DND-41 (cell line): ENCODE measurements around the gene KLF15.

Source experiments
- EZH2 ChIP-seq: IDR thresholded peaks from 3 replicates; pipeline ENCODE4 v1.6.1; 2012; ENCODE audit warnings: borderline replicate concordance, low read depth, mild to moderate bottlenecking, moderate library complexity, low read length, inconsistent platforms; ENCODE audit not compliant: severe bottlenecking
- TF ChIP-seq, protein P1 (sequence below): IDR thresholded peaks from 2 replicates; pipeline ENCODE4 v1.5.1; 2012; ENCODE audit warnings: borderline replicate concordance, low read length, moderate library complexity, mild to moderate bottlenecking; ENCODE audit not compliant: poor library complexity, severe bottlenecking; ENCODE audit errors: extremely low read depth

DNA sequence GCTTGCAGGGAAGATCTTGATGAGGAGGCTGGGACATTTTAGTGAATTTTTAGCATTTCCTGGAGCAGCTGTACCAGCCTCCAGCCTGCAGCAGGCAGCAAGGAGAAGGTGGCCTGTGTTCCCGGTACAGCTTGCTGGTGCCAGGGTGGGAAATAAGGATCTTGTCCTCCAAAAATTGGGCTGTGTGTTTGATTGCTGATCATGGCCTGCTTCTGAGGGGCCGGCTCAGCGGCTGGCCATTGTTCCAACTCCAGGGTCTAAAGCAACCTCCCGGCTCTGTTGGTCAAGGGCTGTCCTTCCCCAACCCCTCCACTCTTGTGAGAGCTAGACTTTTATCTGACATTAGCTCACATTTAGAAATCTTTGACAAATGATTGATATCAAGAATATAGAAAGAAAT is 42.5 kb upstream of the KLF15 start:
- TF ChIP-seq, protein P1, sequence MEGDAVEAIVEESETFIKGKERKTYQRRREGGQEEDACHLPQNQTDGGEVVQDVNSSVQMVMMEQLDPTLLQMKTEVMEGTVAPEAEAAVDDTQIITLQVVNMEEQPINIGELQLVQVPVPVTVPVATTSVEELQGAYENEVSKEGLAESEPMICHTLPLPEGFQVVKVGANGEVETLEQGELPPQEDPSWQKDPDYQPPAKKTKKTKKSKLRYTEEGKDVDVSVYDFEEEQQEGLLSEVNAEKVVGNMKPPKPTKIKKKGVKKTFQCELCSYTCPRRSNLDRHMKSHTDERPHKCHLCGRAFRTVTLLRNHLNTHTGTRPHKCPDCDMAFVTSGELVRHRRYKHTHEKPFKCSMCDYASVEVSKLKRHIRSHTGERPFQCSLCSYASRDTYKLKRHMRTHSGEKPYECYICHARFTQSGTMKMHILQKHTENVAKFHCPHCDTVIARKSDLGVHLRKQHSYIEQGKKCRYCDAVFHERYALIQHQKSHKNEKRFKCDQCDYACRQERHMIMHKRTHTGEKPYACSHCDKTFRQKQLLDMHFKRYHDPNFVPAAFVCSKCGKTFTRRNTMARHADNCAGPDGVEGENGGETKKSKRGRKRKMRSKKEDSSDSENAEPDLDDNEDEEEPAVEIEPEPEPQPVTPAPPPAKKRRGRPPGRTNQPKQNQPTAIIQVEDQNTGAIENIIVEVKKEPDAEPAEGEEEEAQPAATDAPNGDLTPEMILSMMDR: no peak
- TF ChIP-seq EZH2: no peak
